ENCODE data around the gene AVP. TPM values are rescaled to one million over a fixed set of nuclear protein-coding genes. Genes with fewer than 3 reads are reported as not detected.
A peak's percentile ranks its signal among the peaks of the same experiment; 100 is the strongest.
"Not testable (repeated sequence)": the region's sequence is repeated elsewhere in the genome, so short reads cannot be mapped to it uniquely, and the experiment has no call there.

AVP gene
- total RNA-seq, 1 experiment from 2014 or later, result not detected

- intact Hi-C loops (cut with micrococcal nuclease; ENCODE audit: unreplicated experiment), result loop anchor here (5.0 kb wide), 2 partner anchors 40 to 240 kb away; no protein-coding TSS in a partner anchor
These were observed 6.8 kb downstream of the AVP start for GRCh38 chr20:3077618-3078134.

GRCh38 chr20:3075315-3075714, 9.2 kb downstream of the AVP start:
- POLR2A ChIA-PET; H3K36me3 Mint-ChIP-seq (ENCODE audit: insufficient read depth, unreplicated experiment); BruUV-seq (replicated peaks); H3K9me3 Mint-ChIP-seq (ENCODE audit: unreplicated experiment); H3K4me1 ChIP-seq; H3K36me3 ChIP-seq (ENCODE audit: control insufficient read depth, insufficient read depth, low read length); DNase-seq; H3K9me3 ChIP-seq; H3K27me3 Mint-ChIP-seq (ENCODE audit: insufficient read depth, unreplicated experiment); H3K4me3 Mint-ChIP-seq (ENCODE audit: unreplicated experiment); H3K4me3 ChIP-seq (ENCODE audit: low read depth, low read length); H3K27me3 ChIP-seq (replicated peaks; ENCODE audit: control insufficient read depth, insufficient read depth, low read length); H3K27ac Mint-ChIP-seq (ENCODE audit: unreplicated experiment); CTCF ChIA-PET: not testable (repeated sequence)
- H3K4me1 Mint-ChIP-seq (ENCODE audit: low read depth, unreplicated experiment), result peaks cover 13% of the 10 kb centered on the region
- intact Hi-C loops (cut with micrococcal nuclease; ENCODE audit: unreplicated experiment), result loop anchor here (5.0 kb wide), 2 partner anchors 42 to 242 kb away; no protein-coding TSS in a partner anchor

More at GRCh38 chr20:3077618-3078134, 6.8 kb downstream of the AVP start:
- H3K36me3 Mint-ChIP-seq (ENCODE audit: insufficient read depth, unreplicated experiment), result peaks cover 3% of the 10 kb centered on the region
- peaks cover 7% of the 10 kb centered on the region for H3K4me1 Mint-ChIP-seq (ENCODE audit: low read depth, unreplicated experiment)
- no peak overlapping the region for H3K4me3 Mint-ChIP-seq (ENCODE audit: unreplicated experiment)
- peaks cover 5% of the 10 kb centered on the region for H3K27me3 Mint-ChIP-seq (ENCODE audit: insufficient read depth, unreplicated experiment)
- Histone ChIP-seq H3K27me3 (replicated peaks; ENCODE audit: control insufficient read depth, insufficient read depth, low read length) (no peaks in the 10 kb centered on the region), H3K4me3 (ENCODE audit: low read depth, low read length) (no peak overlapping the region), H3K4me1 (no peaks in the 10 kb centered on the region), H3K9me3 (no peaks in the 10 kb centered on the region), H3K36me3 (ENCODE audit: control insufficient read depth, insufficient read depth, low read length) (no peaks in the 10 kb centered on the region)
- H3K27ac Mint-ChIP-seq (ENCODE audit: unreplicated experiment), result no peak overlapping the region
- no peak for TF ChIP-seq CTCF (IDR thresholded peaks at IDR 0.05; ENCODE audit: insufficient read depth in 1 of 2, low read depth in 1 of 2, low read length in 1 of 2, severe bottlenecking in 1 of 2, unreplicated experiment in 1 of 2)
- no TSS peak for BruUV-seq (replicated peaks)
- ChIA-PET CTCF (interaction anchor here (0.5 to 0.8 kb wide), 5 partner anchors 9 to 239 kb away, joined by 3 to 7 read pairs (median 5); no protein-coding TSS in a partner anchor), POLR2A (no interaction called here)
- no peaks in the 10 kb centered on the region for H3K9me3 Mint-ChIP-seq (ENCODE audit: unreplicated experiment)
- DNase-seq, result no peak

GRCh38 chr20:3074812-3075211, 9.7 kb downstream of the AVP start:
- BruUV-seq (replicated peaks), result no TSS peak
- Histone ChIP-seq H3K36me3 (ENCODE audit: control insufficient read depth, insufficient read depth, low read length) (no peaks in the 10 kb centered on the region), H3K4me3 (ENCODE audit: low read depth, low read length) (no peak overlapping the region), H3K9me3 (no peaks in the 10 kb centered on the region), H3K27me3 (replicated peaks; ENCODE audit: control insufficient read depth, insufficient read depth, low read length) (no peaks in the 10 kb centered on the region), H3K4me1 (no peaks in the 10 kb centered on the region; the same call in 1 of the 2 replicates)
- CTCF ChIA-PET, result interaction anchor here (0.9 kb wide), 1 partner anchor 21 kb away, joined by 4 read pairs; no protein-coding TSS in a partner anchor
- Mint-ChIP-seq H3K4me3 (ENCODE audit: unreplicated experiment) (no peak overlapping the region), H3K27me3 (ENCODE audit: insufficient read depth, unreplicated experiment) (no peaks in the 10 kb centered on the region), H3K4me1 (ENCODE audit: low read depth, unreplicated experiment) (peaks cover 13% of the 10 kb centered on the region), H3K9me3 (ENCODE audit: unreplicated experiment) (no peaks in the 10 kb centered on the region), H3K36me3 (ENCODE audit: insufficient read depth, unreplicated experiment) (peaks cover 8% of the 10 kb centered on the region), H3K27ac (ENCODE audit: unreplicated experiment) (no peak overlapping the region)
- intact Hi-C loops (cut with micrococcal nuclease; ENCODE audit: unreplicated experiment), result loop anchor here (5.0 kb wide), 2 partner anchors 42 to 242 kb away; no protein-coding TSS in a partner anchor
- TF ChIP-seq CTCF (IDR thresholded peaks at IDR 0.05; ENCODE audit: insufficient read depth in 1 of 2, low read depth in 1 of 2, low read length in 1 of 2, severe bottlenecking in 1 of 2, unreplicated experiment in 1 of 2), result no peak
- POLR2A ChIA-PET, result no interaction called here
- DNase-seq, result no peak

- H3K36me3 ChIP-seq (ENCODE audit: control insufficient read depth, insufficient read depth, low read length); H3K4me3 ChIP-seq (ENCODE audit: low read depth, low read length); DNase-seq; intact Hi-C loops (cut with micrococcal nuclease; ENCODE audit: unreplicated experiment); BruUV-seq (replicated peaks); H3K4me1 ChIP-seq; H3K27me3 ChIP-seq (replicated peaks; ENCODE audit: control insufficient read depth, insufficient read depth, low read length); H3K9me3 Mint-ChIP-seq (ENCODE audit: unreplicated experiment); H3K27me3 Mint-ChIP-seq (ENCODE audit: insufficient read depth, unreplicated experiment); H3K9me3 ChIP-seq; H3K36me3 Mint-ChIP-seq (ENCODE audit: insufficient read depth, unreplicated experiment): not testable (repeated sequence)
- ChIA-PET POLR2A (interaction anchor here (0.9 kb wide), 1 partner anchor 15 kb away, joined by 3 read pairs; no protein-coding TSS in a partner anchor), CTCF (interaction anchor here (0.9 kb wide), 1 partner anchor 17 kb away, joined by 3 read pairs; no protein-coding TSS in a partner anchor)
- Mint-ChIP-seq H3K4me1 (ENCODE audit: low read depth, unreplicated experiment) (peaks cover 13% of the 10 kb centered on the region), H3K4me3 (ENCODE audit: unreplicated experiment) (peak overlapping the region; percentile 58), H3K27ac (ENCODE audit: unreplicated experiment) (peak overlapping the region; percentile 86)
These were observed 11.3 kb downstream of the AVP start for GRCh38 chr20:3073251-3073643.
